K562 (cell line): ENCODE results near the gene PARP9. TPM values are rescaled to one million over a fixed set of nuclear protein-coding genes. Genes with fewer than 3 reads are reported as not detected.

ENCODE experiments used
- HNRNPUL1 ChIP-seq: fragments of 200-400 bp; formaldehyde crosslinking; IDR thresholded peaks from 2 replicates; pipeline ENCODE4 v1.6.1; 2017; ENCODE audit warnings: low read length
- RBM25 ChIP-seq: fragments of 200-400 bp; formaldehyde crosslinking; IDR thresholded peaks from 2 replicates; pipeline ENCODE4 v1.6.1; 2018; ENCODE audit warnings: low read length, low read depth, moderate library complexity; ENCODE audit not compliant: severe bottlenecking
- polyA plus RNA-seq, 8 experiments: library from polyadenylated mRNA; depleted of rRNA in 4 of 8; stranded (reverse) in 5 of 8; unstranded in 3 of 8; fragments of >200 nt; fragmentation: Nextera tagmentation in 2 of 8; fragmentation: Illumina TruSeq in 1 of 8; extraction: Ambion mirVana in 2 of 8; extraction: Trizol in 1 of 8; gene quantifications; 2 replicates each; pipeline versions ENCODE4 v1.2.1 to v1.2.3, GENCODE V29; 2011 to 2014; ENCODE audit warnings: inconsistent platforms in 1 of 8, missing spikeins in 1 of 8
- total RNA-seq, 7 experiments: library from RNA; depleted of rRNA in 6 of 7; stranded (reverse); fragments of >200 nt in 6 of 7; fragmentation: Illumina TruSeq in 2 of 7; extraction: Trizol in 2 of 7; gene quantifications; 2 replicates each; pipeline versions ENCODE4 v1.2.1 to v1.2.3, GENCODE V29; 2011 to 2021; ENCODE audit warnings: low replicate concordance in 1 of 7
- TF ChIP-seq, protein P1 (sequence below): fragments of 450-650 bp; IDR thresholded peaks from 2 replicates; pipeline ENCODE4 v1.6.1; 2016; ENCODE audit warnings: mild to moderate bottlenecking, moderate library complexity
- TF ChIP-seq, protein P2 (sequence below), 2 experiments: fragments of 150-350 bp in 1 of 2; IDR thresholded peaks; 2 replicates each; pipeline ENCODE4 v1.6.1; 2012 to 2016; ENCODE audit warnings: low read depth in 2 of 2, low read length in 2 of 2, mild to moderate bottlenecking in 1 of 2, moderate library complexity in 1 of 2
- TF ChIP-seq, protein P3 (sequence below): sonication (generic); formaldehyde crosslinking; IDR thresholded peaks from 2 replicates; pipeline ENCODE4 v1.8.0; 2022; ENCODE audit warnings: mild to moderate bottlenecking, missing genetic modification reagents

The PARP9 gene
- total and polyA plus RNA-seq, 9 of the 15 experiments (the other 6 are each of a cell fraction or from before 2014, with no cell fraction given) = 2.1 to 4.8 (median 3.4) TPM

DNA sequence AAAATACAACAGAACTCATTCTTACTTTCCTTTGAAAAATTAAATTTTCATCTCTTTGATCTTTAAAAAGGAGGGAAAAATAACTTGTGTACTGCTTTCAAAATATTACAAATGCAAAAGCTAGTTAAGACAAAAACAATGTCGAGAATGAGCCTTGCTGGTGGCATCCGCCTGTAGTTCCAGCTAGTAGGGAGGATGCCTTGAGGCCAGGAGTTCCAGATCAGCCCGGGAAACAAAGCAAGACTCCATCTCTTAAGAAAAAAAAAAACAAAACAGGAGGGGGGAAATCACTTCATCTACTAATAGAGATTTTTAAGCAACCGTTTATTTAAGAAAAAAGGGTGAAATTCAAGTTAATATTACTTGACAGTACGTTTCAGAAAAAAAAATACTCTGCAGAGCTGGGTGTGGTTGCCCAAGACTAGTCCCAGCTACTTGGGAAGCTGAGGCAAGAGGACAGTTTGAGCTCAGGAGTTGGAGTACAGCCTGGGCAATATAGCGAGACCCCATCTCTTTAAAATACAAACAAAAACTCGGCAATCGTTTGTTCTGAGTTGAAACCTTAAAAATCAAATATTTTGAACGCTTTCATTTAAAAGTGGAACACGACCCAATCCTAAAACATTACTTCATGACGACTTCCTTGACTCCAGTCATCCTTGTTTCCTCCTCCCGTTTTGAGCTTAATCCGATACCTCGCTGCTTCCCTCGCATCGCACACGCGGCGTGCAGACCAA, 50.5 kb downstream of the PARP9 start (continued):
- TF ChIP-seq, protein P1, sequence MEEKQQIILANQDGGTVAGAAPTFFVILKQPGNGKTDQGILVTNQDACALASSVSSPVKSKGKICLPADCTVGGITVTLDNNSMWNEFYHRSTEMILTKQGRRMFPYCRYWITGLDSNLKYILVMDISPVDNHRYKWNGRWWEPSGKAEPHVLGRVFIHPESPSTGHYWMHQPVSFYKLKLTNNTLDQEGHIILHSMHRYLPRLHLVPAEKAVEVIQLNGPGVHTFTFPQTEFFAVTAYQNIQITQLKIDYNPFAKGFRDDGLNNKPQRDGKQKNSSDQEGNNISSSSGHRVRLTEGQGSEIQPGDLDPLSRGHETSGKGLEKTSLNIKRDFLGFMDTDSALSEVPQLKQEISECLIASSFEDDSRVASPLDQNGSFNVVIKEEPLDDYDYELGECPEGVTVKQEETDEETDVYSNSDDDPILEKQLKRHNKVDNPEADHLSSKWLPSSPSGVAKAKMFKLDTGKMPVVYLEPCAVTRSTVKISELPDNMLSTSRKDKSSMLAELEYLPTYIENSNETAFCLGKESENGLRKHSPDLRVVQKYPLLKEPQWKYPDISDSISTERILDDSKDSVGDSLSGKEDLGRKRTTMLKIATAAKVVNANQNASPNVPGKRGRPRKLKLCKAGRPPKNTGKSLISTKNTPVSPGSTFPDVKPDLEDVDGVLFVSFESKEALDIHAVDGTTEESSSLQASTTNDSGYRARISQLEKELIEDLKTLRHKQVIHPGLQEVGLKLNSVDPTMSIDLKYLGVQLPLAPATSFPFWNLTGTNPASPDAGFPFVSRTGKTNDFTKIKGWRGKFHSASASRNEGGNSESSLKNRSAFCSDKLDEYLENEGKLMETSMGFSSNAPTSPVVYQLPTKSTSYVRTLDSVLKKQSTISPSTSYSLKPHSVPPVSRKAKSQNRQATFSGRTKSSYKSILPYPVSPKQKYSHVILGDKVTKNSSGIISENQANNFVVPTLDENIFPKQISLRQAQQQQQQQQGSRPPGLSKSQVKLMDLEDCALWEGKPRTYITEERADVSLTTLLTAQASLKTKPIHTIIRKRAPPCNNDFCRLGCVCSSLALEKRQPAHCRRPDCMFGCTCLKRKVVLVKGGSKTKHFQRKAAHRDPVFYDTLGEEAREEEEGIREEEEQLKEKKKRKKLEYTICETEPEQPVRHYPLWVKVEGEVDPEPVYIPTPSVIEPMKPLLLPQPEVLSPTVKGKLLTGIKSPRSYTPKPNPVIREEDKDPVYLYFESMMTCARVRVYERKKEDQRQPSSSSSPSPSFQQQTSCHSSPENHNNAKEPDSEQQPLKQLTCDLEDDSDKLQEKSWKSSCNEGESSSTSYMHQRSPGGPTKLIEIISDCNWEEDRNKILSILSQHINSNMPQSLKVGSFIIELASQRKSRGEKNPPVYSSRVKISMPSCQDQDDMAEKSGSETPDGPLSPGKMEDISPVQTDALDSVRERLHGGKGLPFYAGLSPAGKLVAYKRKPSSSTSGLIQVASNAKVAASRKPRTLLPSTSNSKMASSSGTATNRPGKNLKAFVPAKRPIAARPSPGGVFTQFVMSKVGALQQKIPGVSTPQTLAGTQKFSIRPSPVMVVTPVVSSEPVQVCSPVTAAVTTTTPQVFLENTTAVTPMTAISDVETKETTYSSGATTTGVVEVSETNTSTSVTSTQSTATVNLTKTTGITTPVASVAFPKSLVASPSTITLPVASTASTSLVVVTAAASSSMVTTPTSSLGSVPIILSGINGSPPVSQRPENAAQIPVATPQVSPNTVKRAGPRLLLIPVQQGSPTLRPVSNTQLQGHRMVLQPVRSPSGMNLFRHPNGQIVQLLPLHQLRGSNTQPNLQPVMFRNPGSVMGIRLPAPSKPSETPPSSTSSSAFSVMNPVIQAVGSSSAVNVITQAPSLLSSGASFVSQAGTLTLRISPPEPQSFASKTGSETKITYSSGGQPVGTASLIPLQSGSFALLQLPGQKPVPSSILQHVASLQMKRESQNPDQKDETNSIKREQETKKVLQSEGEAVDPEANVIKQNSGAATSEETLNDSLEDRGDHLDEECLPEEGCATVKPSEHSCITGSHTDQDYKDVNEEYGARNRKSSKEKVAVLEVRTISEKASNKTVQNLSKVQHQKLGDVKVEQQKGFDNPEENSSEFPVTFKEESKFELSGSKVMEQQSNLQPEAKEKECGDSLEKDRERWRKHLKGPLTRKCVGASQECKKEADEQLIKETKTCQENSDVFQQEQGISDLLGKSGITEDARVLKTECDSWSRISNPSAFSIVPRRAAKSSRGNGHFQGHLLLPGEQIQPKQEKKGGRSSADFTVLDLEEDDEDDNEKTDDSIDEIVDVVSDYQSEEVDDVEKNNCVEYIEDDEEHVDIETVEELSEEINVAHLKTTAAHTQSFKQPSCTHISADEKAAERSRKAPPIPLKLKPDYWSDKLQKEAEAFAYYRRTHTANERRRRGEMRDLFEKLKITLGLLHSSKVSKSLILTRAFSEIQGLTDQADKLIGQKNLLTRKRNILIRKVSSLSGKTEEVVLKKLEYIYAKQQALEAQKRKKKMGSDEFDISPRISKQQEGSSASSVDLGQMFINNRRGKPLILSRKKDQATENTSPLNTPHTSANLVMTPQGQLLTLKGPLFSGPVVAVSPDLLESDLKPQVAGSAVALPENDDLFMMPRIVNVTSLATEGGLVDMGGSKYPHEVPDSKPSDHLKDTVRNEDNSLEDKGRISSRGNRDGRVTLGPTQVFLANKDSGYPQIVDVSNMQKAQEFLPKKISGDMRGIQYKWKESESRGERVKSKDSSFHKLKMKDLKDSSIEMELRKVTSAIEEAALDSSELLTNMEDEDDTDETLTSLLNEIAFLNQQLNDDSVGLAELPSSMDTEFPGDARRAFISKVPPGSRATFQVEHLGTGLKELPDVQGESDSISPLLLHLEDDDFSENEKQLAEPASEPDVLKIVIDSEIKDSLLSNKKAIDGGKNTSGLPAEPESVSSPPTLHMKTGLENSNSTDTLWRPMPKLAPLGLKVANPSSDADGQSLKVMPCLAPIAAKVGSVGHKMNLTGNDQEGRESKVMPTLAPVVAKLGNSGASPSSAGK = peak; percentile 52
- TF ChIP-seq, protein P2, sequence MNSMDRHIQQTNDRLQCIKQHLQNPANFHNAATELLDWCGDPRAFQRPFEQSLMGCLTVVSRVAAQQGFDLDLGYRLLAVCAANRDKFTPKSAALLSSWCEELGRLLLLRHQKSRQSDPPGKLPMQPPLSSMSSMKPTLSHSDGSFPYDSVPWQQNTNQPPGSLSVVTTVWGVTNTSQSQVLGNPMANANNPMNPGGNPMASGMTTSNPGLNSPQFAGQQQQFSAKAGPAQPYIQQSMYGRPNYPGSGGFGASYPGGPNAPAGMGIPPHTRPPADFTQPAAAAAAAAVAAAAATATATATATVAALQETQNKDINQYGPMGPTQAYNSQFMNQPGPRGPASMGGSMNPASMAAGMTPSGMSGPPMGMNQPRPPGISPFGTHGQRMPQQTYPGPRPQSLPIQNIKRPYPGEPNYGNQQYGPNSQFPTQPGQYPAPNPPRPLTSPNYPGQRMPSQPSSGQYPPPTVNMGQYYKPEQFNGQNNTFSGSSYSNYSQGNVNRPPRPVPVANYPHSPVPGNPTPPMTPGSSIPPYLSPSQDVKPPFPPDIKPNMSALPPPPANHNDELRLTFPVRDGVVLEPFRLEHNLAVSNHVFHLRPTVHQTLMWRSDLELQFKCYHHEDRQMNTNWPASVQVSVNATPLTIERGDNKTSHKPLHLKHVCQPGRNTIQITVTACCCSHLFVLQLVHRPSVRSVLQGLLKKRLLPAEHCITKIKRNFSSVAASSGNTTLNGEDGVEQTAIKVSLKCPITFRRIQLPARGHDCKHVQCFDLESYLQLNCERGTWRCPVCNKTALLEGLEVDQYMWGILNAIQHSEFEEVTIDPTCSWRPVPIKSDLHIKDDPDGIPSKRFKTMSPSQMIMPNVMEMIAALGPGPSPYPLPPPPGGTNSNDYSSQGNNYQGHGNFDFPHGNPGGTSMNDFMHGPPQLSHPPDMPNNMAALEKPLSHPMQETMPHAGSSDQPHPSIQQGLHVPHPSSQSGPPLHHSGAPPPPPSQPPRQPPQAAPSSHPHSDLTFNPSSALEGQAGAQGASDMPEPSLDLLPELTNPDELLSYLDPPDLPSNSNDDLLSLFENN (IDR thresholded peaks at IDR 0.05; ENCODE audit: low read depth in 2 of 2, low read length in 2 of 2) = no peak
- TF ChIP-seq, protein P3, sequence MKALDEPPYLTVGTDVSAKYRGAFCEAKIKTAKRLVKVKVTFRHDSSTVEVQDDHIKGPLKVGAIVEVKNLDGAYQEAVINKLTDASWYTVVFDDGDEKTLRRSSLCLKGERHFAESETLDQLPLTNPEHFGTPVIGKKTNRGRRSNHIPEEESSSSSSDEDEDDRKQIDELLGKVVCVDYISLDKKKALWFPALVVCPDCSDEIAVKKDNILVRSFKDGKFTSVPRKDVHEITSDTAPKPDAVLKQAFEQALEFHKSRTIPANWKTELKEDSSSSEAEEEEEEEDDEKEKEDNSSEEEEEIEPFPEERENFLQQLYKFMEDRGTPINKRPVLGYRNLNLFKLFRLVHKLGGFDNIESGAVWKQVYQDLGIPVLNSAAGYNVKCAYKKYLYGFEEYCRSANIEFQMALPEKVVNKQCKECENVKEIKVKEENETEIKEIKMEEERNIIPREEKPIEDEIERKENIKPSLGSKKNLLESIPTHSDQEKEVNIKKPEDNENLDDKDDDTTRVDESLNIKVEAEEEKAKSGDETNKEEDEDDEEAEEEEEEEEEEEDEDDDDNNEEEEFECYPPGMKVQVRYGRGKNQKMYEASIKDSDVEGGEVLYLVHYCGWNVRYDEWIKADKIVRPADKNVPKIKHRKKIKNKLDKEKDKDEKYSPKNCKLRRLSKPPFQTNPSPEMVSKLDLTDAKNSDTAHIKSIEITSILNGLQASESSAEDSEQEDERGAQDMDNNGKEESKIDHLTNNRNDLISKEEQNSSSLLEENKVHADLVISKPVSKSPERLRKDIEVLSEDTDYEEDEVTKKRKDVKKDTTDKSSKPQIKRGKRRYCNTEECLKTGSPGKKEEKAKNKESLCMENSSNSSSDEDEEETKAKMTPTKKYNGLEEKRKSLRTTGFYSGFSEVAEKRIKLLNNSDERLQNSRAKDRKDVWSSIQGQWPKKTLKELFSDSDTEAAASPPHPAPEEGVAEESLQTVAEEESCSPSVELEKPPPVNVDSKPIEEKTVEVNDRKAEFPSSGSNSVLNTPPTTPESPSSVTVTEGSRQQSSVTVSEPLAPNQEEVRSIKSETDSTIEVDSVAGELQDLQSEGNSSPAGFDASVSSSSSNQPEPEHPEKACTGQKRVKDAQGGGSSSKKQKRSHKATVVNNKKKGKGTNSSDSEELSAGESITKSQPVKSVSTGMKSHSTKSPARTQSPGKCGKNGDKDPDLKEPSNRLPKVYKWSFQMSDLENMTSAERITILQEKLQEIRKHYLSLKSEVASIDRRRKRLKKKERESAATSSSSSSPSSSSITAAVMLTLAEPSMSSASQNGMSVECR (CRISPR knock-in tag) = 0 out of 2 replicates have a peak, but pooled peaks have one; percentile 16
- TF ChIP-seq RBM25 = peak; percentile 86
- TF ChIP-seq HNRNPUL1 = no peak
